Measurements from ENCODE around the gene OR2A42.
"Not testable (repeated sequence)": the region's sequence is repeated elsewhere in the genome, so short reads cannot be mapped to it uniquely, and the experiment has no call there.

OR2A42 gene

DNA sequence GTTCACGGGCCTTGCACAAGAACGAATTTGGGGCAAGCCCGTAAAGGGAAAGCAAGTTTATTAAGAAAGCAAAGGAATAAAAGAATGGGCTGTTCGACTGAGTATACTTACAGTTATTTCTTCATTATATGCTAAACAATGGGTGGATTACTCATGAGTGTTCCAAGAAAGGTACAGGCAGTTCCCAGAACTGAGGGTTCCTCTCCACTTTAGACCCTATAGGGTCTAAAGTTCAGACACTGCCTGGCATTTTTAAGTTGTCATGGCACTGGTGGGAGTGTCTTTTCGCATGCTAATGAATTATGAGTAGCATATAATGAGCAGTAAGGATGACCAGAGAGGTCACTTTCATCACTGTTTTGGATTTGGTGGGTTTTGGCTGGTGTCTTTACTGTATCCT, 34.1 kb downstream of the OR2A42 start:
- H3K4me3 ChIP-seq (ENCODE audit: low read depth, low read length, poor library complexity, severe bottlenecking); H3K79me2 ChIP-seq (ENCODE audit: insufficient read depth, low read length); H3K9ac ChIP-seq (ENCODE audit: low read length): not testable (repeated sequence)

DNA sequence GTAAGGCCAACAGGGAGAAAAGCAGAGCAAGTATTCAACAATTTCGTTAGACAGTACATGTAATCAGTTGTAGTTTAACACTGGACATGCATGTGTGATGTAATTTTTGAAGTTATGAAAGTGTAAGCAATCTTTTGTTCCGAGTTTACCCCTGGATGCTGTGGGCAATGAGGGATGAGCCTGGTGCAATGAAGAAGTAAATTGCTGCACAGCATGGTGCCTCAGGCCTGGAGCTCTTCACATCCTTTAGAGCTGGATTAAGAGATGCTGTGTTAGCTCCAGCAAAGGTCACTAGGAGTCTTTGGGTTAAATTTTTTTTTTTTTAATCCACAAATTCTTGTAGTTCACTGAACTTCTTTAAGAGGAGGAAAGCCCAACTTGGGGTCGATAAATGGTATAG, 36.3 kb downstream of the OR2A42 start:
- not testable (repeated sequence) for H3F3A ChIP-seq (ENCODE audit: insufficient read depth, low read length); H3K4me3 ChIP-seq (ENCODE audit: low read depth, low read length, poor library complexity, severe bottlenecking); H3K9me2 ChIP-seq (ENCODE audit: low read depth, low read length); H4K20me1 ChIP-seq (ENCODE audit: insufficient read depth, low read length); H3K9ac ChIP-seq (ENCODE audit: low read length); H3K9me3 ChIP-seq (ENCODE audit: low read length); H3K27ac ChIP-seq (ENCODE audit: low read depth, low read length, poor library complexity, severe bottlenecking); H2AFZ ChIP-seq (ENCODE audit: low read length); H3K27me3 ChIP-seq (ENCODE audit: insufficient read depth, low read length); H3K4me1 ChIP-seq (ENCODE audit: insufficient read depth, low read length, severe bottlenecking); H3K4me2 ChIP-seq (ENCODE audit: low read length); H3K79me2 ChIP-seq (ENCODE audit: insufficient read depth, low read length); H3K36me3 ChIP-seq (ENCODE audit: insufficient read depth, low read length)

More for the DNA sequence above, 34.1 kb downstream of the OR2A42 start:
- not testable (repeated sequence) for H3K4me1 ChIP-seq (ENCODE audit: insufficient read depth, low read length, severe bottlenecking); H3K4me2 ChIP-seq (ENCODE audit: low read length); H2AFZ ChIP-seq (ENCODE audit: low read length); H3K27me3 ChIP-seq (ENCODE audit: insufficient read depth, low read length); H3F3A ChIP-seq (ENCODE audit: insufficient read depth, low read length); H3K9me3 ChIP-seq (ENCODE audit: low read length); H3K27ac ChIP-seq (ENCODE audit: low read depth, low read length, poor library complexity, severe bottlenecking); H4K20me1 ChIP-seq (ENCODE audit: insufficient read depth, low read length); H3K36me3 ChIP-seq (ENCODE audit: insufficient read depth, low read length); H3K9me2 ChIP-seq (ENCODE audit: low read depth, low read length)

DNA sequence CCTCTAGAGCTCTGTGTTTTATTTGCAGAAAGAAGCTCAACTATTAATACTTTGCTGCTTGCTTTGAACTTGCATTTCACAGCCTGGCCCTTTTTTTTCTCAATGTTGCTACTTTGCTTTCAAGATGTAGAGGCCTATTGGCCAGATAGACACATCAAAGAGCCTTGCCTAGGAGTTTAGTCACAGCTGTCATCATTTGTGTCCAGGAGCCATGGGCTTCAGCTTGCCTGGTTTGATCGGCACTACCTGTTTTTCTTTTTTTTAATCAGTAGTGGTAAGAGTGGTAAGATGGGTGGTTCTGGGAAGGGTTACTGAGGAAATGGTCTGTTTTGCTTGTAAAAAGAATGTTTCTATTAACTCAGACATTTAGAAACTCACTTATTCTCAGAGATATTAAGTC, 37.4 kb downstream of the OR2A42 start:
- H3K9ac ChIP-seq (ENCODE audit: low read length); H3K36me3 ChIP-seq (ENCODE audit: insufficient read depth, low read length); H3K4me1 ChIP-seq (ENCODE audit: insufficient read depth, low read length, severe bottlenecking); H3K9me2 ChIP-seq (ENCODE audit: low read depth, low read length); H3K4me2 ChIP-seq (ENCODE audit: low read length); H4K20me1 ChIP-seq (ENCODE audit: insufficient read depth, low read length); H3K79me2 ChIP-seq (ENCODE audit: insufficient read depth, low read length); H3K9me3 ChIP-seq (ENCODE audit: low read length); H3F3A ChIP-seq (ENCODE audit: insufficient read depth, low read length); H3K27ac ChIP-seq (ENCODE audit: low read depth, low read length, poor library complexity, severe bottlenecking); H2AFZ ChIP-seq (ENCODE audit: low read length); H3K4me3 ChIP-seq (ENCODE audit: low read depth, low read length, poor library complexity, severe bottlenecking); H3K27me3 ChIP-seq (ENCODE audit: insufficient read depth, low read length): not testable (repeated sequence)

DNA sequence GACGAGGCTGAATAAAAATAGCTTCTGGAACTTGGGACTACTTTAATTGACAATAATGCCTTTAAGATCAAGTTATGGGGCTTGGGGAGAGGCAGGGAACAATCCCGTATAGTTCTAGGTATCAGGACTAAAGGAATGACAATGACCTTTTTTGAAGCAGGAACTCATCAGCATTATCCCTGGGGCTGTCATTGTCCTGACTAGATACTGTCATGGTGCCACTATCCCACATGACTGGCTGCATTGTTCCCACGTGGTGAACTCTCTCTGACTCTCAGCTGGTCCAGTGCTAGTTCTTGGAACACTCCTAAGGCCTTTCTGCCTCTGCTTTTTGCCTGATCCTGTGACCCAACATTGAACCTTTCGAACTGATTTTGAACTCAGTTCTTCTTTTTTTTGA, 40.5 kb downstream of the OR2A42 start:
- H3K4me2 ChIP-seq (ENCODE audit: low read length); H3K9me3 ChIP-seq (ENCODE audit: low read length); H3K27me3 ChIP-seq (ENCODE audit: insufficient read depth, low read length); H2AFZ ChIP-seq (ENCODE audit: low read length); H3F3A ChIP-seq (ENCODE audit: insufficient read depth, low read length); H3K4me1 ChIP-seq (ENCODE audit: insufficient read depth, low read length, severe bottlenecking); H3K79me2 ChIP-seq (ENCODE audit: insufficient read depth, low read length); H3K9ac ChIP-seq (ENCODE audit: low read length); H3K27ac ChIP-seq (ENCODE audit: low read depth, low read length, poor library complexity, severe bottlenecking); H4K20me1 ChIP-seq (ENCODE audit: insufficient read depth, low read length); H3K36me3 ChIP-seq (ENCODE audit: insufficient read depth, low read length); H3K9me2 ChIP-seq (ENCODE audit: low read depth, low read length); H3K4me3 ChIP-seq (ENCODE audit: low read depth, low read length, poor library complexity, severe bottlenecking): not testable (repeated sequence)

DNA sequence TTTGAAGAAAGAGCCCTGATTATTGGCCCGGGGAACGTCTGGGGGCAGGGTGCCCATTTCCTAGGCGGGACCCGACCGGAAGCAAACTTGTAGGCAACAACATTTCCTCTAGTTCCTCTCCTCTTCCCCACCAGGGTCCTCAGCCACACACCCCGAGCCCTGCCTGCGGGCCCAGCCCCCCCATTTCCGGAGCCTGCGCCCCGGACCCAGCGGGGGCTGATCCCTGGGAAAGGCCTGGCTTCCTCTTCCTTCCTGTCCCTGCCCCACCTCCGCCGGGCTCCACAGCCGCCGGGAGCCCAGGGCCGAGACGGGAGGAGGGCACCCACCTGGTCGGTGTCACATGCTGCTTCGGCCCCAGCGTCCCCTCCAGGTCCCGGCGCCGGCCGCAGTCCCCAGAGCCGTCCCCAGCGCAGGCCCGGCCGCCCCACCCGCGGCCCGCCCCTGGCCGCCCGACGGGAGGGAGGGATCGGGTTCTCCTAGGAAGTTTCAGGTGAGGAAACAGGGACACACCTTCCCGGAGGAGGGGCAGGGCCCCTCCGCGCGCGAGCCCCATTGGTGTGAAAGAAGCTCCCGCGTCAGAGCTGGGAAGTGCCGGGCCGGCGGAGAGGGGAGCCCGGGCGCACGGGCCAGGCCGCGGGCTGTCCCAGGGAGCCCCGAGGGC, 44.1 kb downstream of the OR2A42 start, which contains the start of gene ARHGEF35:
ARHGEF35 (minus strand) TSS at position 622 of the 661 bp plus-strand sequence. CDS start 7,450 bp downstream, outside the sequence.
- H3K27me3 ChIP-seq (ENCODE audit: insufficient read depth, low read length); H3K4me1 ChIP-seq (ENCODE audit: insufficient read depth, low read length, severe bottlenecking); H4K20me1 ChIP-seq (ENCODE audit: insufficient read depth, low read length); H3F3A ChIP-seq (ENCODE audit: insufficient read depth, low read length); H3K9me2 ChIP-seq (ENCODE audit: low read depth, low read length); H3K9me3 ChIP-seq (ENCODE audit: low read length); H3K4me3 ChIP-seq (ENCODE audit: low read depth, low read length, poor library complexity, severe bottlenecking); H3K27ac ChIP-seq (ENCODE audit: low read depth, low read length, poor library complexity, severe bottlenecking); H2AFZ ChIP-seq (ENCODE audit: low read length); H3K4me2 ChIP-seq (ENCODE audit: low read length); H3K79me2 ChIP-seq (ENCODE audit: insufficient read depth, low read length); H3K9ac ChIP-seq (ENCODE audit: low read length); H3K36me3 ChIP-seq (ENCODE audit: insufficient read depth, low read length): not testable (repeated sequence)

DNA sequence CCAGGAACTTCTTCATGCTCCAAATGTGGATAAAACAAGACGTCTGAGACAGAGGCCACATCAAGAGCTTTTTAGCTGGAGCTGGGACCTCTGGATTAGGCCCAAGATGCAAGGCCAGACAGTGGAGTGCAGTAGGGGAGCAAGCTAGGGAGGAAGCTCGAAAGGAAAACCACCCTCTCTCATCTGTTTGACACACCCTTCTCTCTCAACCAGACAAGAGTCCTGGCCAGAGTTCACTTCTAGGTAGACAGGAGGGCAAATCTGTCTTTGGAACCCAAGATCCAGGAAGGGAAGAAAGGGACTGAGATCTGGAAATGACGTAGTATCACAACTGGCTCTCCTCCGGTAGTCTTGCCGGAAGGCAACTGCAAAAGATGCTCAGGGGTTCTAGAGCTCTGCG, 45.0 kb downstream of the OR2A42 start:
- not testable (repeated sequence) for H3K27ac ChIP-seq (ENCODE audit: low read depth, low read length, poor library complexity, severe bottlenecking); H3K4me1 ChIP-seq (ENCODE audit: insufficient read depth, low read length, severe bottlenecking); H3K9me2 ChIP-seq (ENCODE audit: low read depth, low read length); H3K9me3 ChIP-seq (ENCODE audit: low read length); H3K27me3 ChIP-seq (ENCODE audit: insufficient read depth, low read length); H3K9ac ChIP-seq (ENCODE audit: low read length); H3K4me2 ChIP-seq (ENCODE audit: low read length); H3K36me3 ChIP-seq (ENCODE audit: insufficient read depth, low read length); H2AFZ ChIP-seq (ENCODE audit: low read length); H4K20me1 ChIP-seq (ENCODE audit: insufficient read depth, low read length); H3F3A ChIP-seq (ENCODE audit: insufficient read depth, low read length); H3K4me3 ChIP-seq (ENCODE audit: low read depth, low read length, poor library complexity, severe bottlenecking); H3K79me2 ChIP-seq (ENCODE audit: insufficient read depth, low read length)

DNA sequence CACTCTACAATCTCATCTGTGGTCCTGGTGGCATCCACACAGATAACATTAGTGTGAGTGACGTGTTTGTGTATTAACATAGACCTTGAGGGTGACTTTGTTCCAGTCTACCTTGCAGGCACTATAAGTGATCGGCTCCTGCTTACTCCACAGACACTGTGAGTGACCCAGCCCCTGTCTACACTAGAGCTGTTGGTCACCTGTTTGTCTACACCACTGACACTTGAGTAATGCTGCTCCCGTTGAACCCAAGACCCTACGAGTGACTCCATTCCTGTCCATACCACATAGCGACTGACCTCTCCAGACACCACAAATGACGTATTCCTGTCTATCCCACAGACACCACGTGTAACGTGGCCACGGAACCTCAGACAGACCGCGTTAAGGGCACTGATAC, 45.6 kb downstream of the OR2A42 start:
- not testable (repeated sequence) for H3F3A ChIP-seq (ENCODE audit: insufficient read depth, low read length)

DNA sequence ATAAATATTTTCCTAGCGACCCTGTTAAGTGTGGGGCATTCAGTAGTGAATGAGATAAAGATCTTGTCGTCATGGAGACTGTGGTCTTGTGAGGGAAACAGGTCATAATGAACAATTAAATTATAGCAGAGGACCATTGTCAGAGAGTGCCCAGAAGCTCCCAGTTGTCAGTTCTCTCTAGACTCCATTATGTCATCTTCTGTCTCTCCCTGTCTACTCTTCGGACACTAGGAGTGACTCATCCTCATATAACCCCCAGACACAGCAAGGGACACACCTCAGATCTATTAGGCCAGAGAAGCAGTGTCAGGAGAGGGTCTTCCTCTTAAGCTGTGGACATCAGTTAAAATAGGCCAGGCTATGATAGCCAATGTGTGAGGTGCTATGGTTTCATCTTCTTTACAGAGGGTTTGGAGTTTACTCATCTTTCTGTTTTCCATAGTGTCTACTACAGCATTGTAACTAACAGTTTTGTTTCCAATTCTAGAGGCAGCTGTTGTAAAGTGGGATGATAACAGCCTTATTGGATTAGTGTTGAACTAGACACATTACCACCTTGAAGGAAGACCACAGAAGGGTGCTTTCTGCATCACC, 50.7 kb downstream of the OR2A42 start:
- not testable (repeated sequence) for H3K27me3 ChIP-seq (ENCODE audit: insufficient read depth, low read length); H3K27ac ChIP-seq (ENCODE audit: low read depth, low read length, poor library complexity, severe bottlenecking); H3F3A ChIP-seq (ENCODE audit: insufficient read depth, low read length); H4K20me1 ChIP-seq (ENCODE audit: insufficient read depth, low read length); H3K4me2 ChIP-seq (ENCODE audit: low read length); H2AFZ ChIP-seq (ENCODE audit: low read length); H3K4me3 ChIP-seq (ENCODE audit: low read depth, low read length, poor library complexity, severe bottlenecking); H3K9me2 ChIP-seq (ENCODE audit: low read depth, low read length); H3K9me3 ChIP-seq (ENCODE audit: low read length); H3K4me1 ChIP-seq (ENCODE audit: insufficient read depth, low read length, severe bottlenecking); H3K79me2 ChIP-seq (ENCODE audit: insufficient read depth, low read length); H3K36me3 ChIP-seq (ENCODE audit: insufficient read depth, low read length); H3K9ac ChIP-seq (ENCODE audit: low read length)

More for the DNA sequence above, 45.6 kb downstream of the OR2A42 start:
- not testable (repeated sequence) for H3K4me3 ChIP-seq (ENCODE audit: low read depth, low read length, poor library complexity, severe bottlenecking); H3K9me3 ChIP-seq (ENCODE audit: low read length); H3K9me2 ChIP-seq (ENCODE audit: low read depth, low read length); H3K9ac ChIP-seq (ENCODE audit: low read length); H3K36me3 ChIP-seq (ENCODE audit: insufficient read depth, low read length); H3K79me2 ChIP-seq (ENCODE audit: insufficient read depth, low read length); H3K4me1 ChIP-seq (ENCODE audit: insufficient read depth, low read length, severe bottlenecking); H2AFZ ChIP-seq (ENCODE audit: low read length); H3K27me3 ChIP-seq (ENCODE audit: insufficient read depth, low read length); H3K4me2 ChIP-seq (ENCODE audit: low read length); H3K27ac ChIP-seq (ENCODE audit: low read depth, low read length, poor library complexity, severe bottlenecking); H4K20me1 ChIP-seq (ENCODE audit: insufficient read depth, low read length)
